Fibroblast of pulmonary artery (primary cell): ENCODE results near the gene PROX2.

Experiments
- DNase-seq: peaks from one replicate; pipeline ENCODE4 v3.0.0-alpha.2; 2010; ENCODE audit warnings: low read depth
- H3K4me3 ChIP-seq: replicated peaks from 2 replicates; pipeline ENCODE4 v1.5.1; 2011; ENCODE audit warnings: low read depth, mild to moderate bottlenecking, control low read depth, low read length, moderate library complexity
- TF ChIP-seq, protein P1 (sequence below): IDR thresholded peaks from 2 replicates; pipeline ENCODE4 v1.5.1; 2011; ENCODE audit warnings: mild to moderate bottlenecking, control low read depth, low read length, inconsistent platforms; ENCODE audit errors: missing control alignments

The PROX2 gene

DNA sequence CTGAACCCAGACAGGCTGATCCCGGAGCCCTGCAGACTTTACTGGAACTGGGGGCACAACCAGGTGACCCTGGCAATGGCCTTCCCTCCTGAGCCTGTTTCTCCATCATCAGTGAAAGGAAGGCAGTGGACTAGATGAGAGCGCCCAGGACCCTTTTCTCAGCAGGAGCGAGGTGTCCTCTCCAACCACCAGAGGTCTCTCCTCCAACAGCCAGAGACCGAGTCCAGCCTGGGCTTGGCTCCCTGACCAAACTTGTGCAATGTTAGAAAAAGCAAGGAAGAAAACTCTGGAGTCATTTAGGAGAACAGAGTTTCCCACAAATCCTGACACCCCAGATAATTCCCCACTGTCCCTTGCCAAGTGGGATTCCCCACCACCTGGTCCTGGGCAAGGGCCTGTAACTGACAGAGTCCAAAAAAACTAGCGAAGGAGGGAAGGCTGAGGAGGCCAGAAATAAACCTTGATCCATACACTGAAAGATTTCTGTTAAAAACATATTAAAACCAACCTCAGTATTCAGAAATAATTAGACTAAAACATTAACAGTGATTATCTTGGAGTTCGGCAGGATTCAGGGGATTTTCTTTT lies 38.1 kb upstream of the PROX2 start:
- TF ChIP-seq, protein P1, sequence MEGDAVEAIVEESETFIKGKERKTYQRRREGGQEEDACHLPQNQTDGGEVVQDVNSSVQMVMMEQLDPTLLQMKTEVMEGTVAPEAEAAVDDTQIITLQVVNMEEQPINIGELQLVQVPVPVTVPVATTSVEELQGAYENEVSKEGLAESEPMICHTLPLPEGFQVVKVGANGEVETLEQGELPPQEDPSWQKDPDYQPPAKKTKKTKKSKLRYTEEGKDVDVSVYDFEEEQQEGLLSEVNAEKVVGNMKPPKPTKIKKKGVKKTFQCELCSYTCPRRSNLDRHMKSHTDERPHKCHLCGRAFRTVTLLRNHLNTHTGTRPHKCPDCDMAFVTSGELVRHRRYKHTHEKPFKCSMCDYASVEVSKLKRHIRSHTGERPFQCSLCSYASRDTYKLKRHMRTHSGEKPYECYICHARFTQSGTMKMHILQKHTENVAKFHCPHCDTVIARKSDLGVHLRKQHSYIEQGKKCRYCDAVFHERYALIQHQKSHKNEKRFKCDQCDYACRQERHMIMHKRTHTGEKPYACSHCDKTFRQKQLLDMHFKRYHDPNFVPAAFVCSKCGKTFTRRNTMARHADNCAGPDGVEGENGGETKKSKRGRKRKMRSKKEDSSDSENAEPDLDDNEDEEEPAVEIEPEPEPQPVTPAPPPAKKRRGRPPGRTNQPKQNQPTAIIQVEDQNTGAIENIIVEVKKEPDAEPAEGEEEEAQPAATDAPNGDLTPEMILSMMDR = peak; percentile 96
- DNase-seq = peak; percentile 85

GRCh38 chr14:74913393-74913910 lies 37.5 kb upstream of the PROX2 start:
- no peak overlapping the region for H3K4me3 ChIP-seq
- DNase-seq = no peak
- TF ChIP-seq, protein P1 = no peak

More for the DNA sequence above, 38.1 kb upstream of the PROX2 start:
- no peak overlapping the region for H3K4me3 ChIP-seq

DNA sequence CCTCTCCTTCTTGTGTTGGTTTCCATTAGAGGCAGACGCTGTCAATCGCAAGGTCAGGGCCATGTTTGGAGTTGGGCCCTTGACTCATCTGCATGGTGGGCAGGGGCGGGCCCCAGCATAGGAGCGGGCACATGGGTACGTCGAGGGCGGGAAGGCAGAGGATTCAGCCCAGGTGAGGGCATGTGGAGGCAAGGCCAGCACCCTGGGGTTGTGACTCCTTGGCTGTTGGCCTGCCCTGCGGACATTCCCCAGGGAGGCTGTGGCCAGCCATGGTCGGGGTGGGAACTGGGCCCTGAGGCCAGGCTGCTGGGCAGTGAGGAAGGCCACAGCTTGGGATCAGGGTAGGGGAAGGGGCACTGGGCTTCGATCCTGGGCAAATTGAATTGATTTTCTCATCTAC lies 36.9 kb upstream of the PROX2 start:
- H3K4me3 ChIP-seq = no peak overlapping the region
- no peak for DNase-seq
- TF ChIP-seq, protein P1 = no peak

DNA sequence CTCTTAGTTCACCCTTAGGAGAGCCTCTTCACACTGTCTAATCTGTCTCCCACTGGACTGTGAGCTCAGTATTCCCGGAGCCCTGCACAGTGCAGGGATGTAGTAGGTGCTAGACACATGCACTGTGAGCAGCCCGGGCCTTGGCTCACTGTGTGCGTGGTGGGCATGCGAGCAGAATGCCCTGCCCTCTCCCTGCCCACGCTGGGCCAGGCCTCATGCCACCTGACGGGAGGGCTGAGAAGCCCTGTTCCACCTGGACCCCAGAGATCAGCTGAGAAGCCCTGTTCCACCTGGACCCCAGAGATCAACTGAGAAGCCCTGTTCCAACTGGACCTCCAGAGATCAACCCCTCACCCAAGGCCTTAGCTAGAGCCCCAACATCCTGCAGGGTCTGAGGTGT lies 36.2 kb upstream of the PROX2 start:
- DNase-seq = no peak
- H3K4me3 ChIP-seq = no peak overlapping the region
- TF ChIP-seq, protein P1 = no peak

DNA sequence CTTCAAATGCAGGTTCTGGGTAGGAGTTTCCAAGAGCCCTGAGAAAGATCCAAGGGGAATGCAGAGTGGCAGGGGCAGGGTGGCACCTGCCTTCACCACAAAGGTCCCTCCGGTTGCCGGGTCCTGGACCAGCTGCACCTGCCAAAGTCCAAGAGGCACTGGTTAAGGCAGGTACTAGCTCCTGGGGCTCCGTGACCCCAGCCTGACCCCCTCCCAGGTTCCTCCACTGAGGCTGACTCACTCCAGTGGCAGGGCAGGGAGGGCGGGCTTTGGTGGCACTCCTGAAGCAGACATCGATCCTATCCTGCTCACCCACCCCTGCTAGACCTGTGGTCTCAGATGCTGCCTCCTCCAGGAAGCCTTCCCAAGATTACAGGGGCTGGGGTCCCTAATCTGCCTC lies 35.8 kb upstream of the PROX2 start:
- TF ChIP-seq, protein P1 = no peak
- no peak for DNase-seq

GRCh38 chr14:74911221-74911620 lies 35.3 kb upstream of the PROX2 start:
- no peak for DNase-seq
- no peak overlapping the region for H3K4me3 ChIP-seq
- TF ChIP-seq, protein P1 = no peak

More for the DNA sequence above, 35.8 kb upstream of the PROX2 start:
- no peak overlapping the region for H3K4me3 ChIP-seq

DNA sequence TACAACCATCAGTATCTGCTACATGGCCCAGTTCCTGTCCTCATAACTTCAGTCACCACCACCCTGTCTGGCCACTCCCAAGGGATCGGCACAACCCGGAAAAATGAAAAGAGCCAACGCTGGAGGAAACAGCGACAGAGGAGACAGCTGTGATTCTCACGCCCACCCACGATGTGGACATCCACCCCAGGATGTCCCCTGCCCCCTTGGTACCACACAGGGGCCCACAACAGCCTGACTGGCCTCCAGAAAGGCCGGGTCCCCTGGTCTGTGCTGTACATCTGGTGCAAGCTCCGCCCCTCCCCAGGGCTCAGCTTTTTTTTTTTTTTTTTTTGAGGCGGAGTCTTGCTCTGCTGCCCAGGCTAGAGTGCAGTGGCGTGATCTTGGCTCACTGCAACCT lies 34.6 kb upstream of the PROX2 start:
- H3K4me3 ChIP-seq = no peak overlapping the region
- TF ChIP-seq, protein P1 = no peak
- DNase-seq = no peak
